ENCODE measurements around the gene STXBP4. TPM values are rescaled to one million over a fixed set of nuclear protein-coding genes. Genes with fewer than 3 reads are reported as not detected.

The STXBP4 gene
- total RNA-seq, 1 donor from 2014 or later: 4.9 TPM

- H3K27me3 ChIP-seq: no peaks in the 10 kb centered on the region
- DNase-seq (ENCODE audit: low spot score in 2 of 2): no peak
- intact Hi-C loops (cut with DNase I): no loop called here
- H3K9me3 ChIP-seq: no peaks in the 10 kb centered on the region
- H3K4me3 ChIP-seq: no peak overlapping the region
- no peak overlapping the region for H3K27ac ChIP-seq
- TF ChIP-seq CTCF (IDR thresholded peaks at IDR 0.05): no peak
- H3K4me1 ChIP-seq: peaks cover 4 to 11% of the 10 kb centered on the region in 2 donors
- no peaks in the 10 kb centered on the region for H3K36me3 ChIP-seq
Observed at GRCh38 chr17:54971147-54971546, 2.6 kb downstream of the STXBP4 start.

- H3K9me3 ChIP-seq: no peaks in the 10 kb centered on the region
- peaks cover 4 to 11% of the 10 kb centered on the region in 2 donors for H3K4me1 ChIP-seq
- no peak for DNase-seq (ENCODE audit: low spot score in 2 of 2)
- H3K4me3 ChIP-seq: no peak overlapping the region
- intact Hi-C loops (cut with DNase I): no loop called here
- no peaks in the 10 kb centered on the region for H3K27me3 ChIP-seq
- H3K36me3 ChIP-seq: no peaks in the 10 kb centered on the region
- TF ChIP-seq CTCF (IDR thresholded peaks at IDR 0.05): no peak
- H3K27ac ChIP-seq: no peak overlapping the region
Observed at GRCh38 chr17:54971901-54972300, 3.3 kb downstream of the STXBP4 start.

GRCh38 chr17:54972406-54973138 lies 4.0 kb downstream of the STXBP4 start:
- H3K4me3 ChIP-seq: no peak overlapping the region
- intact Hi-C loops (cut with DNase I): no loop called here
- no peak for DNase-seq (ENCODE audit: low spot score in 2 of 2)
- no peaks in the 10 kb centered on the region for H3K27me3 ChIP-seq
- H3K4me1 ChIP-seq: peaks cover 0 to 6% of the 10 kb centered on the region in 2 donors
- no peak for TF ChIP-seq CTCF (IDR thresholded peaks at IDR 0.05)
- H3K27ac ChIP-seq: no peak overlapping the region
- no peaks in the 10 kb centered on the region for H3K9me3 ChIP-seq
- H3K36me3 ChIP-seq: no peaks in the 10 kb centered on the region

GRCh38 chr17:54974759-54975158 lies 6.2 kb downstream of the STXBP4 start:
- DNase-seq (ENCODE audit: low spot score in 2 of 2): no peak
- H3K4me1 ChIP-seq: peaks cover 0 to 3% of the 10 kb centered on the region in 2 donors
- intact Hi-C loops (cut with DNase I): no loop called here
- no peak overlapping the region for H3K27ac ChIP-seq
- no peak for TF ChIP-seq CTCF (IDR thresholded peaks at IDR 0.05)
- H3K4me3 ChIP-seq: no peak overlapping the region
- H3K9me3 ChIP-seq: no peaks in the 10 kb centered on the region
- no peaks in the 10 kb centered on the region for H3K36me3 ChIP-seq
- no peaks in the 10 kb centered on the region for H3K27me3 ChIP-seq

- H3K4me1 ChIP-seq: no peaks in the 10 kb centered on the region
- no peaks in the 10 kb centered on the region for H3K27me3 ChIP-seq
- H3K4me3 ChIP-seq: no peak overlapping the region
- DNase-seq (ENCODE audit: low spot score in 2 of 2): no peak
- H3K9me3 ChIP-seq: peaks cover 7 to 10% of the 10 kb centered on the region in 2 donors
- intact Hi-C loops (cut with DNase I): no loop called here
- no peak overlapping the region for H3K27ac ChIP-seq
- H3K36me3 ChIP-seq: no peaks in the 10 kb centered on the region
- no peak for TF ChIP-seq CTCF (IDR thresholded peaks at IDR 0.05)
Observed at GRCh38 chr17:54976316-54976715, 7.8 kb downstream of the STXBP4 start.

Measured in ascending aorta (tissue), 2 donors.